ENCODE measurements around the gene SLC16A10.
"Not testable (repeated sequence)": the region's sequence is repeated elsewhere in the genome, so short reads cannot be mapped to it uniquely, and the experiment has no call there.

SLC16A10 gene

DNA sequence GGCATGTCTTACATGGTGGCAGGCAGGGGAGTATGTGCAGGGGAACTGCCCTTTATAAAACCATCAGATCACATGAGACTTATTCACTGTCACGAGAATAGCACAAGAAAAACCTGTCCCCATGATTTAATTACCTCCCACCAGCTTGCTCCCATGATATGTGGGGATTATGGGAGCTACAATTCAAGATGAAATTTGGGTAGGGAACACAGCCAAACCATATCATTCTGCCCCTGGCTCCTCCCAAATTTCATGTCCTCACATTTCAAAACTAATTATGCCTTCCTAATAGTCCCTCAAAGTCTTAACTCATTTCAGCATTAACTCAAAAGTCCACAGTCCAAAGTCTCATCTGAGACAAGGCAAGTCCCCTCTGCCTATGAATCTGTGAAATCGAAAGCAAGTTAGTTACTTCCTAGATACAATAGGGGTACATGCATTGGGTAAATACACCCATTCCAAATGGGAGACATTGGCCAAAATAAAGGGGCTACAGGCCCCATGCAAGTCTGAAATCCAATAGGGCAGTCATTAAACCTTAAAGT lies 102.4 kb downstream of the SLC16A10 start:
- DNase-seq, result not testable (repeated sequence)

GRCh38 chr6:111190637-111191036 lies 103.3 kb downstream of the SLC16A10 start:
- no peak for DNase-seq

DNA sequence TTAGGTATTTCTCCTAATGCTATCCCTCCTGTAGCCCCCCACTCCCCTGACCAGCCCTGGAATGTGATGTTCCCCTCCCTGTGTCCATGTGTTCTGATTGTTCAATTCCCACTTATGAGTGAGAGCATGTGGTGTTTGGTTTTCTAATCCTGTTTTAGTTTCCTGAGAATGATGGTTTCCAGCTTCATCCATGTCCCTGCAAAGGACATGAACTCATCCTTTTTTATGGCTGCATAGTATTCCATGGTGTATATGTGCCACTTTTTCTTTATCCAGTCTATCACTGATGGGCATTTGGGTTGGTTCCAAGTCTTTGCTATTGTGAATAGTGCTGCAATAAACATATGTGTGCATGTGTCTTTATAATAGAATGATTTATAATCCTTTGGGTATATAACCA lies 103.8 kb downstream of the SLC16A10 start:
- not testable (repeated sequence) for DNase-seq

- DNase-seq, result no peak
These were observed 105.7 kb downstream of the SLC16A10 start for GRCh38 chr6:111192911-111193555.

GRCh38 chr6:111195656-111196055 lies 108.4 kb downstream of the SLC16A10 start:
- no peak for DNase-seq

- no peak for DNase-seq
These were observed 111.5 kb downstream of the SLC16A10 start for GRCh38 chr6:111198841-111199240.

DNA sequence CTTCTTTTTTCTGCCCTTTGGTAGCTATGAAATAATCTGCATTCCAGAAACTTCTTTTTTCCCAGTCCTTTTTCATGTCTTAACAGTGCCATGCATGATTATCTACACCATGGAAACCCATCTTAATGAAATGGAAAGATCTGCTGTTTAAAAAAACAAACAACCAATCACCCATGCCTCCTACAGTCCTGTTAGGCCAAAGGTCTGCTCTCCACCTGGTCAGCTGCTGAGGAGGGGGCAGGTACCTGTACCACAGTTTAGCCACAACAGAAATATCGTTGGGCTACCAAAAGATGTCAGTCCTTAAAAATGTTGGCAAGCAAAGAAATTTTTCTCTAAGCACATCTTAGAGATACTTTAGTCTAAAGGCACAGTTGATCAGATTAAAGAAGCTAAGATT lies 112.6 kb downstream of the SLC16A10 start:
- no peak for DNase-seq

DNA sequence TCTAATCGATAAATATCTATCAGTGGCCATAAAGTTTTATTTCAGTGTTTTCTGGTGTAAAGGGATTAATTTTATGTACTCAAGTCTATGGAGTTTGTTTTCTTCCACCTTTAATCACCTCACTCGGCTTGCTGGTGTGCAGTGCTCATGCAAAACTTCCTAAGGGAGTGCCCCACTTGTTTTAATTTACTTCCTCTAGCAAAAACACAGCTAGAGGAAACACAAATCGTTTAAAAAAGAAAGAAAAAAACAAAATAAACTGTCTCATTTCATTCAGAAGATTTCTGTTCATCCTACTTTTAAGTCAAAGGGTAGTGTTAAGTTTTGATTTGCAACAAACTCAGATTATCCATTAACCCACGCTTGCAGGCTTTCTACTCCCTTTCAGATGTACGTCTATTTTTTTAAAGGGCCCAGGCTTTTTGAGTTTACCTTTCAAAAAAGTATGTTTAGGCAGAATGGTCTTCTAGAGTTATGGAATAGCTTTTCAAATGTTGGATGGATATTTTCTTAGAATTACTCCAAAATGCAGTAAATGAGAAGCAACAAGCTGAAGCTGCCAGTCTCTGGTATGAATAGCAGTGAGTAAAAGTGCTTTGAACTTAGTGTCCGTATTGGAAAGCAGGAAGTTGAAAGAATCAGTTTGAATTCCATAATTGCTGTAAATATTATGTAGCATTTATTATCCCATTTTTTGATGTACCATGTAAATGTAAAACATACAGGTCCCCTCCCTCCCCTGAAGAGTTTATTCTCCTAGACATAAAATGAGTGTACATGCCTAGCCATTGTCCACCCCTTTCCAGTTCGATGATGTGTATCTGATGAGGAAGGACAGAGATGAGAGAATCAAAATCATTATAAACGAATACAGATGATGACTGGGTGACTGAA lies 113.3 kb downstream of the SLC16A10 start:
- no peak for DNase-seq

DNA sequence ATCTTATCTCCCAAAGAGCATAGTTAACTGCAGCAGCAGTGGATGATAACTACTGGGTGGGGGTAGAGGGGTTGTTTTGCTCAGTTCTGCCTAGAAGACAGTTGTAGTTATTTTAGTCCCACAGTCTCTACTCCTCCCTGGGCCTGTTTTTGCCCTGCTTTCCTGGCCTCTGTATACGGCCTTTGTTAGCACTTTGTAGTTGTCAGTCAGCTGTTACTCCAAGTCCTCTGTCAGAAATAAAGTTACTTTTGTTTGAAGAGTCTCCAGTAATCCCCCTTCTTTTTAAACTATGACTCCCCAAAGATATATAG lies 113.9 kb downstream of the SLC16A10 start:
- no peak for DNase-seq

DNA sequence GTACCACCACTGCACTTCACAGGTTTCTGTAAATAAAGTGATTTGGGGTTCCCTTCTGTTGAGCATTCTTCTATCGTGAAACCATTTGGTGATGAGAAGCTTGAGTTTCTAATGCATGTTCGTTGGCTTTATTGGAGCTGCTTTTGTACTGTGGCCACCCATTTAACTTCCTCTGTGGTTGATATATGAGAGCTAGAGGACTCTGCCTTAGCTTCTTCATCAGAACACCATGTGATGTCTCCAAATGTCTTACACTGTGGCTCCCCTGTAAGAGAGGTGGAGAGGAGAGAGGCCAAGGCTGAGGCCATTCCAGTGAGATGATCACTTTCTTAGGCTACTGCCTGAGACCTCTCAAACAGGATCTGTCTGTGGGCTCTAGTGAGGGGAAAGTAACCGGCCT lies 114.5 kb downstream of the SLC16A10 start:
- DNase-seq, result no peak

- DNase-seq, result not testable (repeated sequence)
These were observed 116.2 kb downstream of the SLC16A10 start for GRCh38 chr6:111203539-111203938.

DNA sequence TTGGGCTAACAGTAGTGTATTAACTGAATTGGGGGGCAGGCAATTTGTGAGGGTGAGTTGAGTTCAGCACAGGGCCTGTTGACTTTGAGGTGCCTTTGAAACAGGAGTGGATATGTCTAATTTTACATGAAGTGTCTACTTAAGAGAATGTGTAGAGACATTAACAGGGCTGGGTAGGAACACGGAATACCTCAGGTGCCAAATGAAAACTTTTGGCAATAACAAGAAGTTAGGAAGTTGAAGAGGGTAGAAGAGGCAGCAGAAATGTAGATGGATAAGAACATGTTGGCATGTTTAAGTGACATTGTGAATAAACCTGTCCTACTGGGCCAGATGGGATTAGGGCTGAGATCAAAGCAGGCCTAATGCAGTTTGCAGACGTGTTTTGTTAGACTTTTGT lies 117.0 kb downstream of the SLC16A10 start:
- no peak for DNase-seq

DNA sequence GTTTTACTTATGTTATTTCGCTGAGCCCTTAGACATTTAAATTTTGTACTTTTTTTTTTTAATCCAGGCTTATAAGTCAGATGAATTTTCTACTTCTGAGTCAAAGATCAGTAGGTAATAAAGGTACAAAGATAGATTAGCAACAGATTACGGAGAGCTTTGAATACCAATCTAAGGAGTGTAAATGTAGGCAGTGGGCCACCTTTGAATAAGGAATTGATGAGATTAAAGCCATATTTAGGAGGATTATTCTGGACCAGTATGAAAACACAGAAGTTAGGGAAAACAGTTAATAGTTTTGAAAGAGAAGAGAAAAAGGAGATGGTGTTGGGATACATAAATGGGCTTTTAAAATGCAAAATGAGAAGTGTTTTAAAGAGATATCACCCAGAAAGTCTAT lies 117.6 kb downstream of the SLC16A10 start:
- DNase-seq, result no peak

DNA sequence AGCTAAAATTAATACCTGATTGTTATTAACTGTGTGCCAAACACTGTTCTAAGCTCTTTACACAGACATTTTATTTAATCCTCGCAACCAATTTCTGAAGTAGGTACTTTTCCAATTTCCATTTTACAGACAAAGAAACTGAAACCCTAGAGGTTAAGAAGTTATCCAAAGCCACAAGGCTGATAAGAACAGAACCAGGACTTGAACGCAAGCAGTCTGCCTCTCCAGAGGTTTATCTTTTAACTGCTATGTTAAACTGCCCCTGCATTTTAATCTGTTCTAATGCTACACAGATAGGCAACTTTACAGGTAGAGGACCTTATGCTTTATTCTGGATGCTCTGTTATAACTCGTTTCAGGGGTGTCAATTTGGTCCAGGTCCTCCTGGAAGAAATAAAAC lies 118.2 kb downstream of the SLC16A10 start:
- DNase-seq, result no peak

DNA sequence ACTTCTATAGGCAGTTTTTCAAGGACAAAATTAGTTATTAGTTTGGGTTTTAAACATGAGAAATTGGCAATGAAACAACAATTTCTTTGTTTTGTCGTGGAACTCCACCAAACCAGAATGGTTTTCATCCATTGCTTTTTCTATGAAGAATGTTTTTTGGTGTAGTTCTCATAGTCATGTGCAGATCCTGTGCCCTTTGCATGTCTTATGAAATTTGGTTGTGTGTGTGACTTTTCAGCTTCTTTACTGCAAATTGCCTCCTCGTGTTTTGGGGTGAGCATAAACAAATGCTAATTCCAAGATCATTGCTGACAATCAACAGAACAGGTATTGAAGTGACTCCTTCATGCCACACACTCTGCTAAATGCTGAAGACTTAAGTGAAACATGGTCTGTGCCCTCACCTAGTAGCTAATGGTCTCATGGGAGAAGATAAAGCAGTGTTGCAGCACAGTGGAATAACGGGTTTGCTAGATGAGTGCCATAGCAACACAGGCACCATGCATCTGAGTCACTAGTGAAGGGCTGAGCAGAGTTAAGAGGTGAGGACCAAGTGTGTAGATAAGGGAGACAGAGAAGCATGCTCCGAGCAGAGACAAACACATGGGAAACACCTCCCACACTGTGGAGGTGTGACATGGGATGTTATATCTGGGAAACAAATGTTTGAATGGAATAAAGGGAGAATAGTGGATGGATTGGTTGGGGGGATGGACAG lies 120.0 kb downstream of the SLC16A10 start:
- DNase-seq, result no peak

DNA sequence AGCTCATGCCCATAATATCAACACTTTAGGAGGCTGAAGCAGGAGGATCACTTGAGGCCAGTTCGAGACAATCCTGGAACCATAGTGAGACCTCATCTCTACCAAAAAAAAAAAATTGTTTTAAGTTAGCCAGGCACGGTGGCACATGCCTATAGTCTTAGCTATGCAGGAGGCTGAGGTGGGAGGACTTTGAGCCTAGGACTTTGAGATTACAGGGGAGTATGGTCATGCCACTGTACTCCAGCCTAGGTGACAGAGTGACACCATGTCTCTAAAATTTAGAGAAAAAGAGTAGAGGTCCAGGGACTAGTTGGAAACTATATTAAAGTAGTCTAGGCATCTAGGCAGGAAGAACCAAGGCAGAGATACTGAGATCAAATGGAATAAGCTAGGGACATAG lies 121.6 kb downstream of the SLC16A10 start:
- no peak for DNase-seq

- DNase-seq, result peak; percentile 48
These were observed 123.0 kb downstream of the SLC16A10 start for GRCh38 chr6:111210194-111210728.

DNA sequence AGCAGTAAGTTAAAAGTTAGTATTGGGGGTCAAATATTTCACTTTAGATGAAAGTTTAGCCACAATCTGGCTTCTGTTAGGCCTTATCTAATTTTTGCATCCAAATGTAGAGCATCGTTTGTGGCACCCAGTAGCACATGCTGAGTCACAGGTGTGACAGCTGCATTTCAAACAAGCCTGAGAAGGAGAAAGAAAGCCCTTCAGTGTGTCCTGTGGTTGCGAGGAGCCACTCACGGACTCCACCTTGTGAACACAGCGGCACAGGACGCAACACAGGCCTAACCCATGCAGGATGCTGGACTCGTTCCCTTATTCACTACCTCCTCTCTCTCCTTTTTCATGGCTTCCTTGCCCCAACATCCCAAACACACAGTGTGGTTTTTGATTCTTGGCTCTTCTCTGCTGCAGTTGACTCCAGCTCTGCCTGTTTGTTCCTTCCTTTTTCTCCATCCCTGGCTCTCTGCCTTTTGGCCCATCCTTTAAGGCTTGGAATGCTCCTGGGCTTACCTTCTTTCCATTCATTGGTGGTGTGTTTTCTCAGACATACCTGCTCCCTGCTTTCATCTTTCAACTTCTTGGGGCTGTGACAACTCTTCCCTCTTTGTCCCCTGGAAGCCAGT lies 124.2 kb downstream of the SLC16A10 start:
- no peak for DNase-seq

DNA sequence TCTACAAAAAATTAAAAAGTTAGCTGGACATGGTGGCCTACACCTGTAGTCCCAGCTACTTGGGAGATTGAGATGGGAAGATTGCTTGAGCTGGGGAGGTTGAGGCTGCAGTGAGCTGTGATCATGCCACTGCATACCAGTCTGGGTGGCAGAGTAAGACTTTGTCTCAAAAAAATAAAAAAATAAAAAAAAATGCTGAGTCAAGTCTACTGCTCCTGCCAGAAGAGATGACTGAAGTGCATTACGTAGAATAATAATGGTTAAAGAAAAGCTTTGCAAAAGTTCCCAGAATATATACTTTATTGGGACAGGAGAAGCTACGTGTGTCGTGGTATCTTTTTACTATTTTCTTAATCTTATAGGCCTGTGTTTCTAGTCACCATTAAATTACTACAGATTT lies 125.3 kb downstream of the SLC16A10 start:
- no peak for DNase-seq

DNA sequence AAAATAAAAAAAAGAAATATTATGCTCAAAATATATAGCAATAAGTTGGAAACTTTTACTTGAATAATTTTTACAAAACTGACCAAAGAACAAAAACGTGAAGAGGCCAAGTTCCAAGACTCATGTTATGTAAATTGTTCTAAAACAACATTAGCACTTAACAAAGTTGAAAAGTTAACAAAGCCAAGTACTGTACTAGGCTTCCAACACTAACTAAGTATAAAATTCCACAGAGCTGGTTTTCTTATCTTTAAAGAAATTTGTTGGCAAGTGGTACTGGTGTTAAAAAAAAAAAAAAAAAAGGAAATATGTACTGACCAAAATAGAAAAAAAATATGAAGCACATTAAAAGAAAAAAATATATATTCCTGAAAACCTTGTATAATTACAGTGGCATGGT lies 127.8 kb downstream of the SLC16A10 start:
- DNase-seq, result no peak

DNA sequence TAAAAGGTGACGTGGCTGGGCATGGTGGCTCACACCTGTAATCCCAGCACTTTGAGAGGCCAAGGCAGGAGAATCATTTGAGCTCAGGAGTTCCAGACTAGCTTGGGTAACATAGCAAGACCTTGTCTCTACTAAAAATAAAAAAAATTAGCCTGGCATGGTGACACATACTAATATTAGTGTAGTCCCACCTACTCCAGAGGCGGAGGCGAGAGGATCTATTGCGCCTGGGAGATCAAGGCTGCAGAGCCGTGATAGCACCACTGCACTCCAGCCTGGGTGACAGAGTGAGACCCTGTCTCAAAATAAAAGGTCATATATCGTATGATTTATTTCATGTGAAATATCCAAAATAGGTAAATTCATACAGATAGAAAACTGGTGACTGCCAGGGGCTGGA lies 132.5 kb downstream of the SLC16A10 start:
- DNase-seq, result no peak

GRCh38 chr6:111220383-111221031 lies 133.2 kb downstream of the SLC16A10 start:
- no peak for DNase-seq

Data from NCI-H1092 treated with DMSO at 0.1 percent for 48 hours (cell line).